ENCODE measurements around the gene SMU1.
A peak's percentile ranks its signal among the peaks of the same experiment; 100 is the strongest.

SMU1 gene

DNA sequence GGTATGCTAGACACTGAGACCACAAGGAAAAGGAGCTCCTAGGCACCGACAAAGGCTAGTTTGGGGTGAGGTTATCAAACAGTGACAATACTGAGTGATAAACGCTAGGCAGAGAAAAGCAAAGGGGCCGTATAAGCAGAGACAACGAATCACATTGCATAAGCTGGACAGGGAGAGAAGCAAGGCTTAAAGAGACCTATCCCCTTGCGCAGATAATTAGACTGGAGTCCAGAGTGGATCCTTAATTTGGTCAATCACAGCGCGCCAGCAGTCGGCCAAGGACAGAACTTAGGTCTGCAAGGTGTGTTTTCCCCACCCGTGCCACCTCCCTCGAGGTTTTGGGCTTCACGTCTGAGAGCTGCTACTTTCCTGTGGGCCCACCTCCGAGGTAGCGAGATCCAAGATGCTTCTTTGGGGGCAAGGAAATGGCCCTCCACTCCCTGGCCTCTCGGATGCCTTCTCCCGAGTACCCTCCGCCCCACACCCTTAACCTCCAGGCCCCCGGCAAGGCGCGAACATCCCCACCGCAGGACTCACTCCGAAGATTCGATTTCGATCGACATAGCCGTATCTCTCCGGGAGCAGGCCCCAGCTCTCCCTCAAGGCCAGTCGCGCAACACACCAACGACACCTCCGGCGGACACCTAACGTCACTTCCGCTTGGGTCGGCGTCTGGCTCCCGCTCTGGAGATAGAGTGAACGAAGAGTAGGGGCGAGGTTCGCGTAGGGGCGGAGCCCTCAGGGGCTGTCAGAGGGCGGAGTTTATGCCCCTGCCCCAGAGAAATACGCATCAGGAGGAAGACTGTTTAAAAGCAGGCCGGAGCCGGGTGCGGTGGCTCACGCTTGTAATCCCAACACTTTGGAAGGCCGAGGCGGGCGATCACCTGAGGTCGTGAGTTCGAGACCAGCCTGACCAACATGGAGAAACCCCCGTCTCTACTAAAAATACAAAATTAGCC, at the start of gene SMU1:
Gene SMU1, minus strand, starts transcription at position 629 of the 959 bp plus-strand sequence. Its CDS starts 66 bp downstream, at position 563.
- peak; percentile 97 for DNase-seq (ENCODE audit: low read depth)

DNA sequence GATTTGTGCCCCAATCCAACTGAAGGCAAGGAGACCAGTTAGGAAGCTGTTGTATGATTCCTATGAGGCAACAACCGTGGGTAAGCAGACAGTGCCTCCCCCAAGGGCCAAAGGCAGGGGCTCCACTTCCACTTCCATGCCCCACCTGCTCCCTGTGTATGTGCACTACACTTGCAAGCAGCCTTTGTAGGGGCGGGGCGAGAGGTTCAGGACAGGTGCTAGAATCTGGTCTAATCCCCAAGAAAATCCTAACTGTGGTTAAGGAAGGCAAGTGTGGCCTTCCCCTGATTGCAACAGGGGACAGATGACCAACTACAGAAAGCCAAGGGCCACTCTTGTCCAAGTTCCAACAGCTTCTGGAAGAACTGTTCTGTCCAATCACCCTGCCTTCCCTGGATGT, 49.0 kb upstream of the SMU1 start:
- no peak for DNase-seq (ENCODE audit: low read depth)

DNA sequence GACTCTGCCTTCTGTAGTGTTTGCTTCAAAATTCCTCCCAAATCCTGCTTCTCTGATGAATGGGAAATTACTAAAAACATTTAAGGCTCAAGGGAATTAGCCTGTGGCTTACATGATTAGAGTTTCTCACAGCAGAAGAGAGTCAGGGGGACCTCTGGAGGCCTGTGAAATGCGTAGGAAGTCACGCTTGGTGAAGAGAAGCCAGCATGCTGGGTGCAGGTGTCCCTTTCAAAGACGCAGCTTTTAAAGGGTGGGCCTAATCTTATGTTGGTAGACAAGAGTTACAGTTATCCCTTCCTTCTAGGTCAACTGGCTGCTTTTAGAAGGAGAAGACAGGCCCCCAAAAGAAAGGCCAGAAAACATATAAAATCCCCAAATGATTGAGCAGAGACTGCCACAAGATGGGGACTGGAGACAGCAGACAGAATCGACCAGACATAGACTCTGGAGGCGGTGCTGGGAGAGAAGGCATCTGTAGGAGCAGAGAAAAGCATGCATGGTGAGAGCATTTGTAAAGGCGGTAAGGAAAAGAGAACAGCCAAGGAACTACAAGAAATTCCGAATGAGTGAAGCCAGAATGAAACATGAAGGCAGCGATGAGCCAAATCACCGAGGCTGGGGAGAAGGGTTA, 48.4 kb upstream of the SMU1 start:
- DNase-seq (ENCODE audit: low read depth), result no peak

- no peak for DNase-seq (ENCODE audit: low read depth)
Observed at GRCh38 chr9:33124046-33124445, 47.6 kb upstream of the SMU1 start.

DNA sequence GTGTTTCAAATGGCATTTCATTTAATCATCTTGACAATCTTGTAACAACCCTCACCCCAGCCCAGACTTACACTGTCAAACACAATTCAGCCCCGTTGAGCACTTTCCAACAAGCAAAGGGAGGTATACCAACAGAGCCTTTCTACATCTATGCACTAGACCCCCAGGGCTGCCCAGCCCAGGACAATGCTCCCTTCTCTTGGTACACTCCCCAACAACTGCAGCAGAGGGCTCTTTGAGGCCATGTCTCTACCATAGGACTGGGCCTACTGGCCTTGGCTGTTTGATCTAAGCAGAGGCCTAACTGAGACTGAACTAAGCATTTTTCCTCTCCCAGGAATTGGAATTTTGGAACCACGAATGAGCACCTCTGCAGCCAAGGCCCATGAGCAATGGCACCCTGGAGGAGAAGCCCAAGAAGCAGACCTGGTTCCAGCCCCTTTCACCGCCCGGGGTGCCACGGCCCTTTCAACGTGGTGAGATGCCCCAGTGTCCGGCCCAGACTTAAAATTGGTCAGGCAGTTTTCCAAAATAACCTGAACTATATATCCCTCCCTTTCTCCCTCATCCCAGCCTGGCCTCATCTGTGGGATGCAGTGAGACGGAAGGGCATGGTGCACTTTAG, 47.0 kb upstream of the SMU1 start:
- DNase-seq (ENCODE audit: low read depth), result no peak

DNA sequence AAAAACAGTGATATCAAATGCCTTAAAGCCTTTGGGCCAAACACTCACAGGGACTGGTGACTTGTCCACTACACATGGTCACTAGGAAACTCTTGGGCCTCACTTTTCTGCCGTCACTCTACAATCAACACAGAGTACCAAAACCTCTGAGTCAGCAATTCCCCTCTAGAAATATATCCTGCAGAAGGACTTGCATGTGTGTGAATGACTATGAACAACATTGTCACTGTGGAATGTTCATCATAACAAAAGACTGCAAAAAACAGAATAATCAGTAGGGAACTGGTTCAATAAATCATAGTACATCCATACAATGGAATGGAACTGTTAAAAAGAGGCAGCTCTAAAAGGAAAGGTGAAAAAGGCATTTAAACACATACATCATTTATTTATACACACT, 44.1 kb upstream of the SMU1 start:
- no peak for DNase-seq (ENCODE audit: low read depth)

- DNase-seq (ENCODE audit: low read depth), result no peak
Observed at GRCh38 chr9:33117796-33118195, 41.3 kb upstream of the SMU1 start.

GRCh38 chr9:33117306-33117705, 40.8 kb upstream of the SMU1 start:
- peak; percentile 53 for DNase-seq (ENCODE audit: low read depth)

DNA sequence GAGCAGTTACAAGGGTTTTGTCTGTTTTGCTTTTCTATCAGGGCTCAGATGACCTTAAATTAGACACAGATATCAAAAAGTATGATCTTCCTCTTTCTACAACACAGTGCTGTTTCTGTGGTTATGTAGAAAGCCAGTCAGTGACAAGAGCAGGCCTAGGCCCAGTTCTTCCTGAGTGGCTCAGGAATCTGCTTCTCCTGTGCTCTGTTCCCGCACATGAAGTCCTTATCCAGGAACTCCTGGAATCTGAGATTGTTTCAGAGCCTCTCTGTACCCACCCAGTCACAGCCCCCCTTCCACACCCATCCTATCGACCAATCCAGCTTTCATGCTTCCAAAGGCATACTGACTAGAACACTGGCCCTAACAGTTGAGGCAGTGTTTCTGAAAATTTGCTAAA, 40.4 kb upstream of the SMU1 start:
- DNase-seq (ENCODE audit: low read depth), result no peak

GRCh38 chr9:33114746-33115145, 38.3 kb upstream of the SMU1 start:
- DNase-seq (ENCODE audit: low read depth), result no peak

GRCh38 chr9:33113799-33114547, 37.5 kb upstream of the SMU1 start:
- no peak for DNase-seq (ENCODE audit: low read depth)

GRCh38 chr9:33112094-33112493, 35.6 kb upstream of the SMU1 start:
- no peak for DNase-seq (ENCODE audit: low read depth)

- no peak for DNase-seq (ENCODE audit: low read depth)
Observed at GRCh38 chr9:33111631-33112030, 35.2 kb upstream of the SMU1 start.

GRCh38 chr9:33110686-33111085, 34.2 kb upstream of the SMU1 start:
- no peak for DNase-seq (ENCODE audit: low read depth)

DNA sequence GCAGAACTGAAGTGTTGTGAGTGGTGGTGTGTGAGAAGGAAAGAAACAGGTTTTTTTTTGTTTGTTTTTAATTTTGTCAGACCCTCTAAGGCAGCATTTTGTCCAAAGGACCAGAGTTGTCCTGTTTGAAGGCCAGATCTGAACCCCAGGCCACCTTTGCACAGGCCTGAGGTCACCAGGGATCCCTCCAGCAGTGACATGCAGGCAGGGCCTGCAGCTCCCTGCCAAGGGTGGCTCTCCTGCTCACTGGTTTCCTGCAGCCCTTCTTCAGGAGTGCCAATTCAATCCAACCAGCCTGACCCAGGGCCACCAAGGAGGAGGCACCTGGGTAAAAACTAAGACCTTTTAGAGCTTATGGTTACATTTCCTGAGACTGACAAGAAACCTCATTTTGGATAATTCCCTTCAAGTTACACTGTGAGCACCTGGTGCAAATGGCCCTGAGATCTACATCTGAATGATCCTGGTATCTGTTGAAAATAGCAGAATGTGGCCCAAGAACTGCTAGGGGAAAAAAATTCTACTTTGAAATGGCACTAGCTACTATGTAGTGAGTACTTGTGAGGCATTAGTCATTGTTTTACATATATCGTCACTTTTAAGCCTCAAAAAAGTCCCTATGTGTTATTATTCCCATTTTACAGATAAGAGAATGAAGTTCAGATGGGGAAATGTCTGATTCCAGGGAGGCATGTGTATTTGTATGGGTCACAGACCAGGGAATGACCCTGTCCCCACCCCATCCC, 33.5 kb upstream of the SMU1 start:
- DNase-seq (ENCODE audit: low read depth), result no peak

DNA sequence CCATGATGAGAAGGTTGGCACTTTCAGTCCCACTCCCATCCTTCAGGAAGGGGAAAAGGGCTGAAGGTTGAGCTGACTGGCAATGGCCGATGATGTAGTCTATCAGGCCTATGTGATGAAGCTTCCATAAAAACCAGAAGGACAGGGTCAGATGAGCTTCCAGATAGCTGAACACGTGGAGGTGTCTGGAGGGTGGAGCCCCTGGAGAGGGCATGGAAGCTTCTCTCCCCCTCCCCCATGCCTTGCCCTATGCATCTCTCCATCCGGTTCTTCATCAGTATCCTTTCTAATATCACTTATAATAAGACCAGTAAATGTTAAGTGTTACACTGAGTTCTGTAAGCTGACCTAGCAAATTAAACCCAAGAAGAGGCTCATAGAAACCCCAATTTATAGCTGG, 32.6 kb upstream of the SMU1 start:
- DNase-seq (ENCODE audit: low read depth), result no peak

DNA sequence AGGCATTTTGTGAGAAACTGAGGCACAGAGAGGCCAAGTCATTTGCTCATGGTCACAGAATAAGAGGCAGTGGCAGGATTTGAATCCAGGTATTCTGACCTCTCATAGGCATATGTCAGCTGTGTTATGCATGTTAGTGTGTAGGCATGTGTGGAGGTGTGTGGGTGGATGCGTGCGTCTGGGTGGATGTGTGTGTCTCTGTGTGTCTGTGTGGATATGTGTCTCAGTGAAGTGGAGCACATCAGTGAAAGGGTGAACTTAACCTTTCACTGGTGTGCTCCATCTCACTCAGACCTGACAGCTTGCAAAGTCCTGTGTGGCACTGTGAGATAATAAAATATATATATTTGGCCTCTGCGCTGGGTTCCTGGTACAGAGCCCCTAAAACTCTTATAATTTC, 32.0 kb upstream of the SMU1 start:
- no peak for DNase-seq (ENCODE audit: low read depth)

DNA sequence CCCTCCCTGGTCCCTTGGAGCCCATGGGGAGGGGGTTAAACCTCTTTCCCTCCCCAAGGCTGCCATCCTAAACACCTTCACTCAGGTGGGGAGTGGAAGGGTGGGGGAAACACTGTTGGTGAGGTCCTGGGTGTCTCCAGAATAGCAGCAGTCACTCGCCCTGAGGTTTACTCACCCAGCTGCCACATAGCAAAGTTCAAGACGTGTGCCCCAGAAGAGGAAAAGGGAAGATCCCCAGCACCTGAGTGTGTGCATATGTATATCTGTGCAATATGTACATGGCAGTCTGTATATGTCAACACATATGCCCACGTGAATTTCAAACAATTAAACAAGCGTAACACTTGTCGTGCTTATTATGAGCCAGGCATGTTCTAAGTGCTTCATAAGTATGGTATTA, 31.3 kb upstream of the SMU1 start:
- no peak for DNase-seq (ENCODE audit: low read depth)

GRCh38 chr9:33106827-33107621, 30.6 kb upstream of the SMU1 start:
- peak; percentile 80 for DNase-seq (ENCODE audit: low read depth)

GRCh38 chr9:33106372-33106771, 29.9 kb upstream of the SMU1 start:
- no peak for DNase-seq (ENCODE audit: low read depth)

- no peak for DNase-seq (ENCODE audit: low read depth)
Observed at GRCh38 chr9:33105959-33106358, 29.5 kb upstream of the SMU1 start.
